ENCODE measurements around the gene PSME3.

The PSME3 gene, protein sequence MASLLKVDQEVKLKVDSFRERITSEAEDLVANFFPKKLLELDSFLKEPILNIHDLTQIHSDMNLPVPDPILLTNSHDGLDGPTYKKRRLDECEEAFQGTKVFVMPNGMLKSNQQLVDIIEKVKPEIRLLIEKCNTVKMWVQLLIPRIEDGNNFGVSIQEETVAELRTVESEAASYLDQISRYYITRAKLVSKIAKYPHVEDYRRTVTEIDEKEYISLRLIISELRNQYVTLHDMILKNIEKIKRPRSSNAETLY

DNA sequence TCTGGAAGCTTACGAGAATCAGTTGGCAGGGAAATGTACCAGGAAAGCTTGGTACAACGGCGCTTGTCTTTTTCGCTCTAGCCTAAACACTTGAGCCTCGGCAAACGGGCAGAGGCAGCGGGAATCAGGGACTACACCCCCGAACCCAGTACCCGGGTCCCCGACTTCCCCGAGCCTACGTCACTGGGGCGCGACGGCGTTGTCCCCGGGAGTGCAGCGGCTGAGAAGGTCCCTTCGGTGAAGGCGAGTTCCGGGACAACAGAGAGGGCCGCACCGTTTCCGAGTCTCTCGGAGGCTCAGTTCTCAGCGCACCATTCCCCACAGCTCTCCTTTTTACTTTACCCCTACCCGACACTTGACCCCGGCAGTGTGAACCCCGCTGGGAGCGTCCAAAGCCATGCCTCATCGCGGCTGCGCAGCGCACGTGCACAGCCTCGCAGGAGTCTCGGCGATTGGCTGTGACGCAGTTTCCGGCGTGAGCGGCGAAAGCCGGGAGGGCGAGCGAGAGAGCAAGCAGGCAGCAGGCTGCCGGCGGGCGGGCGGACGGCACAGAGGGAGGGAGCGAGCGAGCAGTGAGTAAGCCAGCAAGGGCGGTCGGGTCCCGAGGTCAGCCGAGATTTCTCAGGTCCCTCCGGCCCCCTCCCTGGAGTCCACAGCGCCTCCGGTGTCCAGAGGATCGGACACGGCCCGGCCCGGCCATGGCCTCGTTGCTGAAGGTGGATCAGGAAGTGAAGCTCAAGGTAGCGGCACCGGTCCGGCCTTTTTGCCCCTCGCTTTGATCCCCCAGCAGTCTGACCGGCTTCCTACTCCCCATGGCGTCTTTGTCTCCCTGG, at the start of gene PSME3:
Gene PSME3, plus strand, starts transcription at position 464 of the 833 bp plus-strand sequence. Its CDS starts 235 bp downstream, at position 699.
- DNase-seq (ENCODE audit: low read depth), result peak; percentile 82

DNA sequence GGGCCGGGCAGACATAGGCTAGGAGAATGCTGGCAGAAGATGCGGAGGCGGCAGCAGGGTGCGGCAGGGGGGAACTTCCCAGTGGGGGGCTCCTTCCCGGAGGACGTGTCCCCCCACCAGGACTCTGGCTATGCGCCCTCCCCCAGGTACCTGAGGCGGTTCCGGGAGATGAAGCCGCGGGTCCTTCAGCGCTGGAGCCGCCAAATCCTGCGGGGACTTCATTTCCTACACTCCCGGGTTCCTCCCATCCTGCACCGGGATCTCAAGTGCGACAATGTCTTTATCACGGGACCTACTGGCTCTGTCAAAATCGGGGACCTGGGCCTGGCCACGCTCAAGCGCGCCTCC, 49.4 kb upstream of the PSME3 start:
- DNase-seq (ENCODE audit: low read depth), result no peak

DNA sequence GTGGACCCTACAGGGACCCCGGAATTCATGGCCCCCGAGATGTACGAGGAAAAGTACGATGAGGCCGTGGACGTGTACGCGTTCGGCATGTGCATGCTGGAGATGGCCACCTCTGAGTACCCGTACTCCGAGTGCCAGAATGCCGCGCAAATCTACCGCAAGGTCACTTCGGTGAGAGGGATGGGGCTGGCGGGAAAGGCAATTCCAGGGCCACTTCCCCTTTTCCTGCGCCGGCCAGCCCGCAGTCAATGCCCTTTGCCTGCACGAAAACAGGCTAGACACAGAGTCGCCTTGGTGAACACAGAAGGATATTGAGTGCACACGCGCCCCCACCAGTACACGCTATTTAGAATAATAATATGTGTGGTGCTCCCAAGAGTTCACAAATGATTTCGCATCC, 48.8 kb upstream of the PSME3 start:
- no peak for DNase-seq (ENCODE audit: low read depth)

DNA sequence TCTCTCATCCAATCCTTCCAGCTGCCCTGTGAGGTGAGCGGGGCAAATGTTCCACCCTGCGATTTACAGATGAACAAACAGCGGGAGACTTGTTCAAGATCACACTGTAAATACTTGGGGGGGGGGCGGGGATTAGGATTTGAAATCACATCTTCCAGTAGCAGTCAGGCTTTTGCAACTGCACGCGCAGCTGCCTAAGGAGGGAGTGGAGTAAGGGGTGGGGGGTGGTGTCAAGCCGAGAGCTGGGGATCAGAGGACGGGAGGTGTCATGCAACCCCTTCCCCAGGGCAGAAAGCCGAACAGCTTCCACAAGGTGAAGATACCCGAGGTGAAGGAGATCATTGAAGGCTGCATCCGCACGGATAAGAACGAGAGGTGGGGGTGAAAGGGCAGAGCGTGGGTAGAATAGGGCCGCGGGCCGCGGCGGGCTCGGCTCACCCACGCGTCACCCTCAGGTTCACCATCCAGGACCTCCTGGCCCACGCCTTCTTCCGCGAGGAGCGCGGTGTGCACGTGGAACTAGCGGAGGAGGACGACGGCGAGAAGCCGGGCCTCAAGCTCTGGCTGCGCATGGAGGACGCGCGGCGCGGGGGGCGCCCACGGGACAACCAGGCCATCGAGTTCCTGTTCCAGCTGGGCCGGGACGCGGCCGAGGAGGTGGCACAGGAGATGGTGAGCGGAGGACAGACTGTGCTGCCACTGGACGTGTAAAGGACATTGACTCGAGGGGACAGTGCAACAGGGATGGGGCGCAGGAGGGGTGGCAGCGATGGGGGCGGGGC, 48.2 kb upstream of the PSME3 start:
- DNase-seq (ENCODE audit: low read depth), result no peak

DNA sequence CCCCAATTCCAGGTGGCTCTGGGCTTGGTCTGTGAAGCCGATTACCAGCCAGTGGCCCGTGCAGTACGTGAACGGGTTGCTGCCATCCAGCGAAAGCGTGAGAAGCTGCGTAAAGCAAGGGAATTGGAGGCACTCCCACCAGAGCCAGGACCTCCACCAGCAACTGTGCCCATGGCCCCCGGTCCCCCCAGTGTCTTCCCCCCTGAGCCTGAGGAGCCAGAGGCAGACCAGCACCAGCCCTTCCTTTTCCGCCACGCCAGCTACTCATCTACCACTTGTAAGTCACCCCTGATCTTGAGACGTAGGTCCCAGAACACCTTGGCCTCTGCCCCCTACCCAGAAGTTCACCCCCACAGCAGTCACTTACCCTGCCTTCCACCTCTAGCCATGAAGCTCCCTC, 45.9 kb upstream of the PSME3 start:
- DNase-seq (ENCODE audit: low read depth), result no peak

DNA sequence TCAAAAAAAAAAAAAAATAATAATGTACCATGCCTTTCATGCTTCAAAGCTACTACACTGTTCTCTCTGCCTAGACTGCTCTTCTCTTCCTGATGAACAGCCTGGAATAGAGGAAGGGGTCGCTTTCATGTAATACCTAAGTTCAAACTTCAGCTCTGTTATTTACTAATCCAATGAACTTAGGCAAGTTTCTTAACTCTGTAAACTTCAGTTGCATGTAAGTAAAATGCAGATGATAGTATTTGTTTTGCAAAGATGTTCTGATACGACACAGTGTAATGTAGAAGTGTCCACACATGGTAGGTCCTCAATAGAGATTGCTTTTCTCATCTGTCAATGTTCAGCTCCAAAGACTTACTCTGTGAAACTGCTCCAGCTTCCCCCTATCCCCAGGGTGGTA, 41.2 kb upstream of the PSME3 start:
- DNase-seq (ENCODE audit: low read depth), result no peak

DNA sequence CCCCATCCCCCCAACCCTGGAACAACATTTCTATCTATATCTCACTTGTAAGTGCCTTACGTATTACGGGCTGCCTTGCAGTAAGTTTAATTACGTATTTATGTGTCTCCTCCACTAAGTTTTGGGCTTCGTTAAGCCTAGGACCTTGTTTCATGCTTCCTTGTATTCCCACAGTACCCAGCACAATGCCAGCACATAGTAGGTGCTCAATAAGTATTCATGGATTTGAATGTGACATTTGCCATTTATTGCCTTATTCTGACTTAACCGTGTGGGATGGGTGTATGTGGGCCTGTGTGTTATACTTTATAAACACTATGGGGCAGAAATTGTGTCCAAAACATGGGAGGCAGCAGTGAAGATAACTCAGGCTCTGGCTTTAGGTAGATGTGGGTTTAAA, 40.7 kb upstream of the PSME3 start:
- no peak for DNase-seq (ENCODE audit: low read depth)

DNA sequence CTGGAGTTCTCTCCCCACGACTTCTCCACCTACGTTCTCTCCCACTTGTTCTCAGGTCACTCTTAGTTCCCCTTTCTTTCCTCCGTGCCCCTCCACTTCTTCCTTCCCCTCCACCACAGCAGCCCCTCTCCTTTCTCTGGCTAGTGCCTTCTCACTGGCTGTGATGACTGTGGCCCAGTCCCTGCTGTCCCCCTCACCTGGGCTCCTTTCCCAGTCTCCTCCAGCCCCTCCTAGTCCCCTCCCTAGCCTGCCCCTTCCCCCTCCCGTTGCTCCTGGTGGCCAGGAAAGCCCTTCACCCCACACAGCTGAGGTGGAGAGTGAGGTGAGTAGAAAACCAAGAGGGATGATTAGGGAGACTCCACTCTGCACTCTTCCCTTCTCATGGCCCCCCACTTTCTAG, 38.1 kb upstream of the PSME3 start:
- no peak for DNase-seq (ENCODE audit: low read depth)

DNA sequence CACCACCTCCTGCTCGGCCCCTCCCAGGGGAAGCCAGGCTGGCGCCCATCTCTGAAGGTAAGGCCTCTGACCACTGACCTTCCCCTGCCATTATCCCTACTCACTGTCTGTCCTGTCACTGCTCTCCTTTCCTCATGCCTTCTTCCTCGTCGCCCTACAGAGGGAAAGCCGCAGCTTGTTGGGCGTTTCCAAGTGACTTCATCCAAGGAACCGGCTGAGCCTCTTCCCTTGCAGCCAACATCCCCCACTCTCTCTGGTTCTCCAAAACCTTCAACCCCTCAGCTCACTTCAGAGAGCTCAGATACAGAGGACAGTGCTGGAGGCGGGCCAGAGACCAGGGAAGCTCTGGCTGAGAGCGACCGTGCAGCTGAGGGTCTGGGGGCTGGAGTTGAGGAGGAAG, 37.7 kb upstream of the PSME3 start:
- no peak for DNase-seq (ENCODE audit: low read depth)

DNA sequence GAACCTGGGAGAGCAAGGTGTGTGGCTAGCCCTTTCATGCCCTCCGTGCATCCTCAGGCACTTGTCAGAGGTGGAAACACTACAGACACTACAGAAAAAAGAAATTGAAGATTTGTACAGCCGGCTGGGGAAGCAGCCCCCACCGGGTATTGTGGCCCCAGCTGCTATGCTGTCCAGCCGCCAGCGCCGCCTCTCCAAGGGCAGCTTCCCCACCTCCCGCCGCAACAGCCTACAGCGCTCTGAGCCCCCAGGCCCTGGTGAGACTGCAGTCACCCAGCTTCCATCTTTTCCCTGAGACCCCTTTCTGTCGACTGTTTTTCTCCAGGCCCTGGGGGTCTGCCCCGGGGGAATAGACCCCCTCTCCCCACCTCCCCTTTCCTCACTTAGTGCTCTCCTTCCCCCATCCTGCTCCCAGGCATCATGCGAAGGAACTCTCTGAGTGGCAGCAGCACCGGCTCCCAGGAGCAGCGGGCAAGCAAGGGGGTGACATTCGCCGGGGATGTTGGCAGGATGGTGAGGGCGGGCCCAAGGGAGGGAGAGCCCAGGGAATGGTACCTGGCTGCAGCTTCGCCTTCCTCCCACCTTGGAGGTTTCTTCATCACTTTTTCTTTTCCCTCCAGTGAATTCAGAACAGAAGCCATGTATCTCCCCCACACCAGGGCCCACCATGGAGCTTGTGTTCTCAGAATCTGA, 37.0 kb upstream of the PSME3 start:
- DNase-seq (ENCODE audit: low read depth), result no peak

DNA sequence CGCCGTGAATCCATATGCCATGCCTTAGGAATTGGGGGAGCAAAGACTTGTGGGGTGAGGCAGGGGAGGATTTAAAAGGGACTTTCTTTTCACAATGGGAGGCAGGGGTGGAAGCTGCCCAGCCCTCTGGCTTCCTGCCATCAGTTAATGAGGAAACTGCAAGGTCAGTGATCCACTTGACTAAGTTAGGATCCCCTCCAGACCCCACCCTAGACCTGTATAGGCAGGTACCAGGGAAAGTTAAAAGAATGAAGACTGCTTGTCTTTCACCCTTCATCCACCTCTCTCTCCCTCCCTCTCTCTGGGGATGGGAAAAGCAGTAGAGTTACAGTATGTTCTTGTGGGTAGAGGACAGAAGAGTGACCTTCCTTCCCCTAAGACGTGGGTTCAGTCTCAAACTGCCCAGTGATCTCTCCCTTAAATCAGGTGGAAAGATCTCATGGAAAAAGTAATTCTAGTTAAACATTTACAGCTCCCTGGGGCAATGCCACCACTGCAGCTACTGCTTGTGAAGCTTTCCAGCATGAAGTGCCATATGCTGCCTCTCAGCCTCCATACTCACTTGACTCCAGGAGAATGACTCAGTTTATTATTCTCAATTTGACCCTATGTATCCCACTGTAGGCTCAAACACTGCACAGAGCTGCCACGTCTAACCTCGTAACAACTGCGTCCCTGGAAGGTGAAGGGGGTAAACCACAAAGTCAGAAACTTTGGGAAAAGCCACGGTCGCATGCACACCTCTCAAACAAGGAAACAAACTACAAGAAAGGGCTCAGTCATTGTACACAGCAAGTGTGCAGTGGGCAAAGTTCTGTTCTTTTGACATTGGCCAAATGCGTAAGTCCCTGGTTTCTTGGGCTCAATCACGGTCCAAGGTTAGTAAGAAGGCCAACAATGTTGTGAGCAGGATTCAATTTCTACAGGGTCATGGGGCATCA, 35.9 kb upstream of the PSME3 start:
- no peak for DNase-seq (ENCODE audit: low read depth)

DNA sequence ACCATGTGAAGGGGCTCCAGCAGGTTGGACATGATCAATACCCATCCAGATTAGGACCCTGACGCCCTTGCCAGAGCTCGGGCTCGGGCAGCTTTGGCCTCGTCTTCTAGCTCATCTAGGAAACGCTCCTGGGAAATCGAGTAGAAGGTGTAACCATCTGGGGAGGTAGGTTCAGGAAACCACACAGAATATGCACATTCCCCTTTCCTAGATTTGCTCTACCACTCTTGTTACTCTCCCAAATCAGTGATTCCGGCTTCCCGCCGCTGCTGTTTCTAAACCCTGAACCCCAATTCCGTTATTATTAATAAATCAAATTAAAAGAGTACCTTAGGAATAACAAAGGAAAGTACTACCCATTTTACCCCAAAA, 35.2 kb upstream of the PSME3 start:
- no peak for DNase-seq (ENCODE audit: low read depth)

DNA sequence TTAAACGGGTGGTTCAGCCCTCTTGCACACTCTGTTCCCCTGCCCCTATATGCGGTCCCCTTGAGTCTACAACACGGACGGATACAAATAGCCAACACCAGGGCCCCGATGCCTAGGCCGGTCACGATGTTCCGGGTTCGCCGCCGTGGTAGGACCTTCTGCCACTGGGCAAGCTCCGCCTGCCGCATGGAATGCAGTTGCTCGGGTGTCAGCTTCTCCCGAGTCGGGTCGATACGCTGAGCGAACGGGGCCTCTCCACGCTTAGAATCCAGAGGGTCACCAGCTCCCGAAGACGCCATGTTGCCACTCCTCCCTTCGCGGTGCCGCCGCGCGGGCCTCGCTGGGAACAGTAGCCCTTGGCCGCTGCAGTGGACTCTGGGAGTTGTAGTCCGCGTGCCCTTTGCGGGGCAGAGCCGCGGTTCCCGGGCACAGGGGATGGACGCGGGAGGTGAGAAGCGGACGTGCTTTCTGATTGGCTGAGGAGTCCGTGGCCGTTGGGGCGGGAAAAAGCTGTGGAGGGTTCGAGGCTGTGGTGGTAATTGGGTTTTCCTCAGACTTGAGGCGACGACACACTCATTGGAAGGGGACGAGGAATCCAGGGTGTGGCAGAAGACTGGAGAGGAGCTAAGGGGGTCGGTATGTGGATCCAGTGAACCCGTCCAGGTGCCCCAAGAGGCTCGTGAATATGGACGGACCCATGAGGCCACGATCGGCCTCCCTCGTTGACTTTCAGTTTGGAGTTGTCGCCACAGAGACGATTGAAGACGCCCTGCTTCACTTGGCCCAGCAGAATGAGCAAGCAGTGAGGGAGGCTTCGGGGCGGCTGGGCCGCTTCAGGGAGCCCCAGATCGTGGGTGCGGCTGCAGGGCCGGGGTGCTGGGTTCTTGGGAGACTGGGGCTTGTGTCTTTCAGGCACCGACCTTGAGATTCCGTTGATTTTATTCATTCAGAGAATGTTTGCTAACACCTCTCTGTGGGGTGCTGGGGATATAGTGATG, 34.5 kb upstream of the PSME3 start, which contains the start of the genes CNTD1 and COA3:
Gene CNTD1, plus strand, starts transcription at position 479 of the 998 bp plus-strand sequence. Its CDS starts 207 bp downstream, at position 686.
Gene COA3, minus strand, starts transcription at position 322 of the 998 bp plus-strand sequence. Its CDS starts 23 bp downstream, at position 299.
- peak; percentile 53 for DNase-seq (ENCODE audit: low read depth)

DNA sequence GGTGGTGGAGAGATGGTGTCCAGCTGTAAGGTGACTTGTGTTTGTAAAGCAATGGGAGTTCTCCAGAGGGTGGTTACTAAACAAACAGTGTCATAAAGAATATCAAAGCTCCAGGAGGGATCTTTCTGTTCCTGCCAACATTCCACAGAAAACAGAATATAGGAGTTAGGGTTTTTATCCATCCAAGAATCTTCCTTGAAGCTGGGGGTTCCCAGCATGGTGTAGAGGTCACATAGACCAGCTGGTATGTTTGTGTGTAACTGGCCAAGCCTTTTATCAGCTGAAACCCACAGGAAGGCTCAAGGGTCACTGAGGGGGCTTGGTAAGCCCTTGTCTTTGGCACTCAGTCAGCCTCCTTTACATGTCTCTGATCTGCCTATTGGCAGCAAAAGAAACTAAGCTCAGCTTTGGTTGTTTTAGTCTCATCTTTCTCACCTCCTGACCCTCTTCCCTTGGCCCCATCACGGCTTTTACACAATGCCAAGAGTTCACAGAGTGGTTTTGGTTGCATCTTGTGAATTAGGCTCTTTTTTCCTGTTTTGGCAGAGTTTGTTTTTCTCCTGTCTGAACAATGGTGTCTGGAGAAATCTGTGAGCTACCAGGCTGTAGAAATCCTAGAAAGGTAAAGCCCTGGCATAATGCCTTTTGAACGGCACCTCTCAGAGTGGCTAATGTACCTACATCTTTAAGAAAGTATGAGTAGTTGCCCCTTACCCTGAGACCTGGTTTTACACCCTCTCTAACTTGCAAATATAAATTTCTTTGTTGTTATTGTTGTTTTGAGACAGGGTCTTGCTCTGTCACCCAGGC, 29.9 kb upstream of the PSME3 start:
- DNase-seq (ENCODE audit: low read depth), result no peak

DNA sequence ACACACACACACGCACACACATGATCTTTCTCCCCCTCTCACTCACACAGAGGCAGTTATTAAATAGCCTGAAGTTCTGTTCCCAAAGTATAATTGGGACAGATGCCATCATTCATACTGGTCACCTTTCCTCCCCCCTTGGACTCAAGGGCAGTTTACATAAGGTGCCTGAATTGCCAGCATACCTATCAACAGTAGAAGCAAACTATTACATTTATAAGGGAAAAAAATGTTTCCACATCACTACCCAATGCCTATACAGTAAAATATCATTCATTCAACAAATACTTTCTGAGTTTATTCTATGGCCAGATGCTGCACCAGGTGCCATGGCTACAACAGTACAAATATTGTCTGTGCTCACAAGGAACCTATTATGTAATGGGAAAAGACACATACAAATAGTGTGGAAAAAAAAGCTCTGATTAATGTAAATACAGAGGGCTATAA, 28.3 kb upstream of the PSME3 start:
- no peak for DNase-seq (ENCODE audit: low read depth)

DNA sequence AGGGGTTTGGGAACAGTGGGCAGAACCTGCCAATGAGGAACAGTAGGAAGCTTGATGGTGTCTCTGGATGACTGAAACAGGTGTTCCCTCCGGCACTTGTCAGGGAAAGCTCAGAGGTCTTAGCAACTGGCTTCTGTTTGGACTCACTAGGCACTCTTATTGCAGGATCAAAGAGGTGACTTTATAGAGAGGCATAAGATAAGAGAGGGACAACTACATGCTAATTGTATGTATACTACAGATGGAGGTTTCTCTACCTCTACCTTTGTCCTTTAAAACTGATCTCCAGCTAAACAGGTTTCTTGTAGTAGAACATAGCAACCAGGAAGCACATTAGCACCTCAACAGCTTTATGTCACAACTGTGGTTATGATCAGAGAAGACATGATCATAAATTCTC, 26.9 kb upstream of the PSME3 start:
- no peak for DNase-seq (ENCODE audit: low read depth)

DNA sequence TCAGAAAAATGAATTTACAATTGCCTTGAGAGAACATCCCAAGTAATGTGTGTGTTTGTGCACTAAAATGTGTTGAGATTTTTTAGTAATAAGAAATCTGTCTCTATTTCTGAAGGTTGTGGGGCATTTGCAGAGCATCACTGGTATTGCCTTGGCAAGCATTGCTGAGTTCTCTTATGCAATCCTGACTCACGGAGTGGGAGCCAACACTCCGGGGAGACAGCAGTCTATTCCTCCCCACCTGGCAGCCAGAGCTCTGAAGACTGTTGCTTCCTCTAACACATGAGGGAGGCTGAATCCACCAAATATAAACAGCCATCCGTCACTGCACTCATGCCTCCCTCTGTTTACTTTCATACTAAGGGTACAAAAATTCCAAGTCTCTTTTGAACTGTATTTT, 23.9 kb upstream of the PSME3 start:
- no peak for DNase-seq (ENCODE audit: low read depth)

DNA sequence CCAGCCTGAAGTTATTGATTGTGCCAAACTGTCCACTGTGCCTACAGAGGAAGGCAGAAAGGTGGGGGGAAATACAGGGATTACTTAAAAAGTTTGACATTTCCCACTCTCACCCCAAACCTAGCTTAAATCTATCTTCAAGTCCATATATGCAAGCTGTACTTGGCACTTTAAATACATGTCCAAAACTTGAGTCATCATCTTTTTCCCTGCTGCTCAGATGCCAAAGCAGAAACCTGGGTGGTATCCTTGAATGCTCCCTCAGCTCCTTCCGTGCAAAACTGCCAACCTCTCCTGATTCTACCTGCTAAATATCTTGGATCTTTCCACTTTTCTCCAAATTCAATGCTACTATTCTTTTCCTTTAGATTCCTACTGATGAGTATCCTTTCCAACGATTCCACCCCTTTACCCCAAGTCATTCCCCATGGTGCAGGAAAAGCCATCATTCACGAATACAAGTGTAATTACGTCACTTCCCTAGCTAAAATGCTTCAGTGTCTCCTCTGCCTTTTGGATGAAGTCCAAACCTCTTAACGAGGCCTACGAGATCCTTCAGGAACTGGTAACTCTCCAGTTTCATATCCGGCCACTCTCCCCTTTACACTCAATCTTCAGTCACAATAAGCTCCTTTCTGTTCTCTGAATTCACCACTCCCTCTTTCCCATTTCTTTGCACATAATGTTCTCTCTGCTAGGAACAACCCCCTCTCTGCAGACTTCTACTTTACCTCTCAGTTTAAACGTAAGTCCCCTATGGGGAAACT, 18.4 kb upstream of the PSME3 start:
- no peak for DNase-seq (ENCODE audit: low read depth)
